DOHH2 (cell line): ENCODE results near the gene NAALAD2.

ENCODE experiments used
- EZH2phosphoT487 ChIP-seq: fragments of 200-600 bp; sonication (generic); IDR thresholded peaks from 2 replicates; pipeline ENCODE4 v1.6.1; 2017; ENCODE audit warnings: borderline replicate concordance, mild to moderate bottlenecking, antibody characterized with exemption, low read length, moderate library complexity, mixed read lengths
- TF ChIP-seq, protein P1 (sequence below): fragments of 200-600 bp; sonication (generic); IDR thresholded peaks from one replicate; pipeline ENCODE4 v1.5.1; 2014; ENCODE audit warnings: antibody characterized with exemption, mild to moderate bottlenecking, low read depth, low read length; ENCODE audit not compliant: poor library complexity, severe bottlenecking

- TF ChIP-seq, protein P1, sequence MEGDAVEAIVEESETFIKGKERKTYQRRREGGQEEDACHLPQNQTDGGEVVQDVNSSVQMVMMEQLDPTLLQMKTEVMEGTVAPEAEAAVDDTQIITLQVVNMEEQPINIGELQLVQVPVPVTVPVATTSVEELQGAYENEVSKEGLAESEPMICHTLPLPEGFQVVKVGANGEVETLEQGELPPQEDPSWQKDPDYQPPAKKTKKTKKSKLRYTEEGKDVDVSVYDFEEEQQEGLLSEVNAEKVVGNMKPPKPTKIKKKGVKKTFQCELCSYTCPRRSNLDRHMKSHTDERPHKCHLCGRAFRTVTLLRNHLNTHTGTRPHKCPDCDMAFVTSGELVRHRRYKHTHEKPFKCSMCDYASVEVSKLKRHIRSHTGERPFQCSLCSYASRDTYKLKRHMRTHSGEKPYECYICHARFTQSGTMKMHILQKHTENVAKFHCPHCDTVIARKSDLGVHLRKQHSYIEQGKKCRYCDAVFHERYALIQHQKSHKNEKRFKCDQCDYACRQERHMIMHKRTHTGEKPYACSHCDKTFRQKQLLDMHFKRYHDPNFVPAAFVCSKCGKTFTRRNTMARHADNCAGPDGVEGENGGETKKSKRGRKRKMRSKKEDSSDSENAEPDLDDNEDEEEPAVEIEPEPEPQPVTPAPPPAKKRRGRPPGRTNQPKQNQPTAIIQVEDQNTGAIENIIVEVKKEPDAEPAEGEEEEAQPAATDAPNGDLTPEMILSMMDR: no peak
- no peak for TF ChIP-seq EZH2phosphoT487
Observed at GRCh38 chr11:90228056-90228455, 93.6 kb downstream of the NAALAD2 start.
